ENCODE measurements around the gene SIGLEC10.

The SIGLEC10 gene

DNA sequence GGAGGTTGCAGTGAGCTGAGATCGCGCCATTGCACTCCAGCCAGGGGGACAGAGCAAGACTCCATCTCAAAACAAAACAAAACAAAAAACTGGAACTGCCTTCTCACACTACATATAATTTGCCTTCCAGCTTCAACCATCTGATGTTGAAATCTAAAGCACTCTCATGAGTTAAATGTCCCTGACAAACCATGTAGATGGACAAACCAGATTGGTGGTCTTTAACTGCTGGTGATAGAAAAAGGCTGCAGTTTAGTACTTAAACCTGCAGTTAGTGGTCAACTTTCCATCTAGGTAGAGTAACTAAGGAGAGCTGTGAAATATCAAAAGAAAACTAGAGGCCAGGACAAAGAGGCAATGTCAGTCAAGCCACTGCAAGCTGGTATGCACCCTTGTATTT lies 21.3 kb downstream of the SIGLEC10 start:
- no peak for DNase-seq (ENCODE audit: low read depth in 2 of 2)

DNA sequence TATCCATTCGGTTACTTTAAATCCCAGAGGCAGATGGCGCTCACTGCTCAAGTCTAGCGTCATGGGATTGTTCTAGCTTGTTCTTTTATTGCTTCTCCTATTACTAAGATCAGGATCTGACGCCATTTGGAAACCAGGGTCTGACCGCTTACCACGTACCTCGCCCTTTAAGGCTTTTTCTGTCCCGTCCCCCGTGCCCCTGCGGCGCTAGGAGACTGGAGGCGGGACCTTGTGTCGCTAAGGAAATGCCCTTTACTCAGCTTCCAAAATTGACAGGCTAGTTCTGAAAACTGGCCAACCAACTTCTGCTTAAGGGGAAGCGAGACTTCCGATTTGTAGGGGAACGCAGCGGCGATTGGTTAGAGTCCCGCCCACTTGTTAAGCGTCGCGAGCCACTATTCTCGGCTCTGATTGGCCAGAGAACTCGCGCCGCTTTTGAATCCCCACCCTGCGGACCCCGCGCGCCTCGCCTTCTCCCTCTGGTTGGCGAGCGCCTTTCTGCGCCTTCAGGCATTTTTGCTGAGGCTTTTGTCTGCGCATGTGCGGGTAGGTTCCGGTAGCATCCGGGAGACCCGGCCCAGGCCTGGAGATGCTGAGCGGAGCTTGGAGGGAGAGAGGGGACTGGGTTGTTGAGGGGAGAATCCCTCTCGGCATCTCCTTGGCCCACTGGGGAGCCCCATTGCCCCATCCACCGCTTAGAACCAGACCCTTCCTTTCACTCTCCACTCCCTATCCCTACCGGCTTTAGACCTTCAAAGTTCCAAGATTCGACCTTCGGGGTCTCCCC lies 23.2 kb downstream of the SIGLEC10 start:
- DNase-seq (ENCODE audit: low read depth in 2 of 2) = peak; percentile 74 to 76

DNA sequence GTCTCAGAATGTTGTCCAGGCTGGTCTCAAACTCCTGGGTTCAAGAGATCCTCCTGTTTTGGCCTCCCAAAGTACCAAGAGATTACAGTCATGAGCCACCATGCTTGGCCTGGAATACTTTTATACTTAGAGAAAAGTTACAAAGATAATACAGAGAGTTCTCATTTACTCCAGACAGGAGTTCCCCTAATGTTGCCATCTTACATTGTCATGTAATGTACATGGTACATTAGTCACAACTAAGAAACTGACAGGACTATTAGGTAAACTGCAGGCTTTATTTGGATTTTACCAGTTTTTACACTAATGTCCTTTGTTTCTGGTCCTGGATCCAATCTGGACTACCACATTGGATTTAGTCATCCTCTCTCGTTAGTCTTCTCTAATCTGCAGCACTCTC lies 24.7 kb downstream of the SIGLEC10 start:
- DNase-seq (ENCODE audit: low read depth in 2 of 2) = no peak

DNA sequence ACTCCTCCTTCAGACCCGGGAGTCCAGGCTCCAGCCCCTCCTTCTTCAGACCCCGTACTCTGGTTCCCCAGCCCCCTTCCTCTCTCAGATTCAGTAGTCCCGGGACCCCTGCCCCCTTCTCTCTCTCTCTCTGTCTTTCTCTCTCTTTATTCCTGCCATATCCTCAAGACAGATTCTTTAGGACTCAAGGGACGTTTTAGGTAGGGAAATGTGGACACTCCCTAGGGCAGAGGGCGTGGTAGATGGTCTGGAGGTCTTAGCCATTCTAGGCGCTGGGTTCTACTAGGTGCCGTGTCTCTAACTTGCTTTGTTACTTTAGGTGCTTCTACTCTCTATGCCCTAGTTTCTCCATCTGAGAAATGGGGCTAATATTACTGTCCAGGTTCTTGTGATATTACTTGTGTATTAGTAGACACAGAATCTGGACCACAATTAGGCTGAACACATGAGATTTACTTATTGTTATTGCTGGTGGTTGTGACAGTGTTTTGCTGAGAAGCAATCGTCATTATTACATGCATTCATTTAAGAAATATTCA lies 26.3 kb downstream of the SIGLEC10 start:
- DNase-seq (ENCODE audit: low read depth in 2 of 2) = no peak

DNA sequence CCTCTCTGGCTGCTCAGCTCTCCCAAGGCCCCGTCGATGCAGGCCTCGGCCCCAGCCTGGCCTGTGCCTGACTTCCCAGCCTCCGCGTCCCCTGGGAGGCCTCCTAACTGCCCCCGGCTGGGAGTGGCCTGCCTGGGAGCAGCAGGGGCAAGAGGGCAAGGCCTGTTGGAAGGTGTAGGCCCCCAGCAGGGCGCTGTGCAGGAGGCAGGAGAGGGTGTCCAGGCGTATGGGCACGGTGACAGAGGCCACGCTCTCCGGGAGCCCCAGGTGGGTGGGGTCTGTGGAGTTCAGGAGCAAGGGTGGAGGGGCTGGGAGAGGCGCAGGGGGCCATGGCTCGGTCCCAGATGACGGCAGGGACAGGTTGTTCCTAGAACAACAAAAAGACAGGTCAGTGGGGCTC lies 28.3 kb downstream of the SIGLEC10 start:
- DNase-seq (ENCODE audit: low read depth in 2 of 2) = no peak

DNA sequence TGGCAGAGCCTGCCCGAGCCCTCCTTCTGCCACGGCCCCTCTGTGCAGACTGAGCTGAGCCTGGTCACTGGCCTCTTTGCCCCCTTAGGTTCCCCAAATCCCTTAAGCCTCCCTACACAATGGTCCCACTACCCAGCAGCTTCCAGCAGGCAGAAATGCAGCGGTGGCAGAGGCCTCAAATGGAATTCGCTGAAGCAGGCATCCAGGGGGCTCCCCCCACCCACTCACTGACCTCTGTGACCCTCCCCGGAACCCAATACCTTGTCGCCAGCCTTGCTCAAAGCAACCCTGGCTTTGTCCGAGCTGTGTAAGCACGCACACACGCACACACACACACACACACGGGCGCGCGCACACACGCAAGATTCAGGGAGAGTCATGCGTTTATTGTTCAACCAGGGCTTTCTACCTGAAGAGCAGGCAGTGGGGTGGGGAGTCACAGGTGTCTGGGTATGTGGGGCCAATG lies 29.5 kb downstream of the SIGLEC10 start, which contains the start of gene LIM2:
Gene LIM2 (minus strand): TSS at position 51 of the 466 bp plus-strand sequence. CDS start 531 bp downstream, outside the sequence.
- no peak for DNase-seq (ENCODE audit: low read depth in 2 of 2)

DNA sequence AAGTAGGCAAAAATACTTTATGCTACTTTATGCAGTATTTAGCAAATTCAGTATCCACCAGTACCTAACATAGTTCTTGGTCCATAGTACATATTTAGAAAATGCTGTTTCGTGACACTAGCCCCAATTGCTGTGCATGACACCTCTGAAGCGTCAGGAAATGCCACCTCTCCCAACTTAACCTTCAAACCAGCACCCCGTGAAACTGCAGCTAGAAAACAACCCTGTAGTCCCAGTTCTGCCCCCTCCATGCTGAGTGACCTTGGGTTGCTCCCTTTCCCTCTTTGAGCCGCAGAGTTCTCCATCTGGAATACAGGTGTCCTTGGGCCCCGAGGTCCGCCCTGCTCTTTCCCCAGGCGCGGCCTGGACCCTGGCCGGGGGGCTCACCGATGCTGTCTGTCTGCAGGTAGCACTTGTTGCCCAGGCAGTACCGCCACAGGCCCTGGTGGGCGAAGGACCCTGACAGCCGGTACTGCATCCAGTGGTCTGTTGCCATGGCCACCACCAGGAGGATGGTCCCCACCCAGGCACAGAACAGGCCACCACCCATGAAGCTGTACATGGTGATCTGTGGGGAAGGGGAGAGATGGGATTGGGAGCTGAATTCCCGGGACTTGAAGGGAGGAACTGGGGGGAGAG lies 30.4 kb downstream of the SIGLEC10 start:
- no peak for DNase-seq (ENCODE audit: low read depth in 2 of 2)

DNA sequence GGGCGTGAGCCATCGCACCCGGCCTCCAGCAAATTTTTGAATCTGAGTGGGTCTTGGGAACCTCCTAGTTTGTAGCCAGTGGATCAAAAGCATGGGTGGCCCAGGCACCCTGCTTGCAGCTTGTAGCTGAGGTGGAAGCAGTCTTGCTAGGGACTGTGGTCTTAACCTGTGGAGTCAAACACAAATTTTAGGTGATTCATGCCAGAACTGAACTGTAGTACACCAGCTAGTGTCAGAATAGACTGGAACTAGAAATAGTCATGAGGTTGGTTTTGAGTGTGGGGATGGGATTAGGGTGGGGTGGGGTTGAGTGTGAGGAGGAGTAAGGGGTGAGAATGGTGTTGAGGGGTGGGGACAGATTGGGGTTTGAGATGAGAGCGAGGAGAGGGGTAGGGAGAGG lies 35.4 kb downstream of the SIGLEC10 start:
- no peak for DNase-seq (ENCODE audit: low read depth in 2 of 2)

DNA sequence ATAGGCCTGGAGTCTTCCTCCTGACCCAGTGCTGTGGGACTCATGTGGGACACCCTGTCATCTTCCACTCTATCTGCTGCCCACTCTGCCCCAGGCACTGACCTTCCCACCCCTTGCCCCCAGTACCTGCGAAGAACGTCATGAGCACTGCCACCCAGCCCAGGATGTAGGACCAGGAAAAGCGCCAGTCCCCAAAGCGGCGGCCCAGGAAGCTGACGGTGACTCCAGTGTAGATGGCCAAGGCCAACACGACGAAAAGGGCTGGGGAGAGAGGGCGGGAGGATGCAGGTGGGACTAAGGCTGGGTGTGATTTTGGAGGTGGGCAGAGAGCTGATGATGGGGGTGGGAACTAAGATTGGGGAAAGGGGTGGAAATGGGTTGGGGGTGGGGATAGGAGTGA lies 37.1 kb downstream of the SIGLEC10 start:
- no peak for DNase-seq (ENCODE audit: low read depth in 2 of 2)

DNA sequence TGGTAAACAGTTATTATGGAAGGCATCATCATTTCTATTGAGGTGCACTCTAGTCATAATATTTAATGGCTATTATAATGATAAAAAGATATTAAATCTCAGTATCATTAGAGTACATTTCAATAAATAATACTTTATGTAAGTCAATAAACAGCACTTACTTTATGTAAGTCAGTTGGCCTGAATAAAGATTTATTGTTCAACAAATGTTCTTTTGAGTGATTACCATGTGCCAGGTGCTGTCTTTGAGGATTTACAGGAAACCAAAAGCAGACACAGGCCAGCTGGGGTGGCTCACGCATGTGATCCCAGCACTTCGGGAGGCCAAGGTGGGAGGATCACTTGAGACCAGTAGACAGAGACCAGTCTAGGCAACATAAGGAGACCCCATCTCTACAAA lies 40.0 kb downstream of the SIGLEC10 start:
- DNase-seq (ENCODE audit: low read depth in 2 of 2) = no peak

DNA sequence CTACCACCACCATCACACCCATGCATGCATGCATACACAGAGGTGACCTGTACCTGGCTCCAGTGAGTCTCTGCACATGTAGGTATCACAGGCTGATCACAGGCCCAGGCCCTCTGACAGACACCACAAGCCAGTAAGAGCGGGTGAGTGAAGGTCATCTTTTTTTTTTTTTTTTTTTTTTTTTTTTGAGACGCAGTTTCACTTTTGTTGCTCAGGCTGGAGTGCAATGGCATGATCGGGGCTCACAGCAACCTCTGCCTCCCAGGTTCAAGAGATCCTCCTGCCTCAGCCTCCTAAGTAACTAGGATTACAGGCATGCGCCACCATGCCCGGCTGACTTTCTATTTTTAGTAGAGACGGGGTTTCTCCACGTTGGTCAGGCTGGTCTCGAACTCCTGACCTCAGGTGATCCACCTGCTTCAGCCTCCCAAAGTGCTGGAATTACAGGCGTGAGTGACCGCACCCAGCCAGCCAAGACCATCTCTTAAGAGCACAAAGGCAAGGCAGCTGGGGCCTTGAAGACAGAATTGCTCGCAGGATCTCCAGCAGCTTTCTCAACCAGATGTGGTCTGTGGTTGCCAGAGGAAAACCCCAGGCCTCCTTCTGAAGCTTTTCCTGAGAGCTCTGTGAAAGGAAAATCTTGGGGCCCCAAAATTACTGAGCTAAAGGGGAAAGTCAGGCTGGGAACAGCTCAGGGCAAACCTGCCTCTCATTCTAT lies 41.8 kb downstream of the SIGLEC10 start:
- no peak for DNase-seq (ENCODE audit: low read depth in 2 of 2)

DNA sequence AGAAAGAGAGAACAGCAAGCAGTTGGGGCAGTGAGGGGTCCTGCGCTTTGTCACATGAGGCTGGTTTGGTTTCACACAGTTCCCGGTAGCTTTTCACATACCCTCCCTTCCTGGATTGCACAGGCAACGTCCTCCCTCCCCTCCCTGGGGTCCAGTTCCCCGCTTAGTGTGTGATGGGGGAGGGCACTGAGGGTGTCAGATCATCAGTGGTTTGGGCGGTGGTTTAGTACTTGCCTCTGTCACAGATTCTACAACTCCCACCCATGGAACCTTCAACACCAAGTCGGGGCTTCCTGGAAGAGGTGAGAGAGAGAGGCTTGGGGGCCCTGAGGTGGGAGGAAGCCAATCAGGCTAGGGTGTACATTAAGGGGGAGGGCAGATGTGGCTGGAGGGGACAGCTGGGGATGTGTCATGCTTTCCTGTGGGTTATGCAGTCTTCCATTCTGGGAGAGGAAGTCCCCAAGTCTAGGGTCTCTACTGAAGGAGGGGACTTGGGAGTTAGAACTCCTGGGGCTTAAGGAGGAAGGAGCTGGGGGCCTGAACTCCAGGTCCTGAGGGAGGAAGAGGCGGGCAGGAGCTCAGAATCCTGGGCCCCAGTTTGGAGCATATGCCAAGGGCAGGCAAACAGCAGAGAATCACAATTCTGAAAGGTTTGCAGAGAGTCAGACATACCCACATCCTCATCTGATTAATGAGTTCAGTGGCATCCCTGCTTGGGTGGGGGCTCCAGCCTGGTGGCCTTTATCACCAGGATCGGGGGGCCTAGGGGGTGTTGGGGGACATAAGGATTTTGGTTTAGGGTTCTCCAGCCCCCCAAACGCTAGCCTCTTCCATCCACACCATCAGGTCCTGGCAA lies 44.6 kb downstream of the SIGLEC10 start, which contains the start of gene NKG7:
Gene NKG7 (minus strand): TSS at position 6 of the 856 bp plus-strand sequence. CDS start 119 bp downstream, outside the sequence.
- DNase-seq (ENCODE audit: low read depth in 2 of 2) = peak; percentile 42 to 58

DNA sequence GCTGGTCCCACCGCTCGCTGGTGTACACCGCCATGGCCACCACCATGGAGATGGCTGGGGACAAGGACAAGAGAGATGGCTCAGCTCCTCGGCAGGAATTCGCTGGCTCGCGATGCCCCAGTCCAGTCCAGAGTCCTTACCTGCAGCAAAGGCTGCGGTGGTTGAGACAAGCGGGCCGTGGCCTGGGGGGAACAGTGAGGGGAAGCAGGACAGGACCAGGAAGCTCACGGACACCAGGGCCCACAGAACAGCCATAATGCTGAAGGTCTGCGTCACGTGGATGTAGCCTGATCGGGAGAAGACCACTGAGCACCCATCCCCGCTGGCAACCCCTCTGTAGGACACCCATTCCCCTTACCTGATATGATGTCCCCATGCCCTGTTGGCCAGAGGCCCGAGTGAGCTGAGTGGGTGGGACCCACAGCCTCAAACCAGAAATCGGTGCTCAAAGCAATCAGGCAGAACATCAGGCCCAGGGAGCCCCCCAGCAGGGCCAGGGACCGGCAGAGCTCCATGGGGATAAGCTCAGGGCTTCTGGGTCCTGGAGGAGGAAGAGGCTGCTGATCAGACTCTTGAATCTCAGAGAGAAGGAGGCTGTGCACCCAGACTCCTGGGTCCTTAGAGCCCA lies 45.3 kb downstream of the SIGLEC10 start:
- DNase-seq (ENCODE audit: low read depth in 2 of 2) = no peak

DNA sequence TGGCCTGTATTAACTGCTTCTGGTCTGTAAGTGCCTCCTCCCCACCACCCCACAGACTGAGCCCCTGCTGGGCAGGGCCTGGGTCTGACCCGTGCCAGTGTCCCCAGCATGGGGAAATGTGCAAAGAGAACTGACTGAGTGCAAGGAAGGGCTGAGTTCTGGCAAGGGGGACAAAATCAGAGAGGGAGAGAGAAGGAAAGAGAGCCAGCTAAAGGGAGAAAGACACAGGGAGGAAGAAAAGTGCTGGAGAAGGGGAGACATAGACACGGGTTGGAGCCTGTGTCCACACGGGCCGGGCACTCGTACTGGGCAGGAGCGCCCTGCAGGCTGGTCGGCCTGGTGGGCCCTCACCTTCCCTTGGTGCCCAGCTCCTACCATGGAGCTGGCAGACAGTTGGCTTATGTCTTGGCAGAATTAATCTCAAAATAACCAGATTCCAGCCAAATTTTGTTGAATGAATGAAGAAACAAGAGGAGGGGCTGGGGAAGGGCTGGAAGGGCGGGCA lies 46.2 kb downstream of the SIGLEC10 start:
- no peak for DNase-seq (ENCODE audit: low read depth in 2 of 2)

DNA sequence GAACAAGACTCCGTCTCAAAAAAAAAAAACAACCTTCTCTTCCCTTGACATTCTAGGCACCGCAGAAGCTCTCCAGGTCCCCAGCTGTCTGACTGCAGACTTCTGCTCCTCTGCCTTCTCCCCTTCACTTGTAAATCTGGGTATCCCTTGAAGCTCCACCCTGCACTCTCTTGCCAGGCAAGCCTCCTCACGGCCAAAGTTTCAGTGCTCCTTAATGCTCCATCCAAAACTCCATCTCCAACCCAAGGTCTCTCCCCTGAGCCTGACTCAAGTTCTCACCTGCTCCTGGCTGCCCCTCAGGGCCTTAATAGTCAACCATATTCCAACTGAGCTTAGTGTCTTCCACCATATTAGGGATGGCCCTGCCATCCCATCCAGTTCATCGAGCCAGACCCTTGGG lies 47.2 kb downstream of the SIGLEC10 start:
- DNase-seq (ENCODE audit: low read depth in 2 of 2) = no peak

DNA sequence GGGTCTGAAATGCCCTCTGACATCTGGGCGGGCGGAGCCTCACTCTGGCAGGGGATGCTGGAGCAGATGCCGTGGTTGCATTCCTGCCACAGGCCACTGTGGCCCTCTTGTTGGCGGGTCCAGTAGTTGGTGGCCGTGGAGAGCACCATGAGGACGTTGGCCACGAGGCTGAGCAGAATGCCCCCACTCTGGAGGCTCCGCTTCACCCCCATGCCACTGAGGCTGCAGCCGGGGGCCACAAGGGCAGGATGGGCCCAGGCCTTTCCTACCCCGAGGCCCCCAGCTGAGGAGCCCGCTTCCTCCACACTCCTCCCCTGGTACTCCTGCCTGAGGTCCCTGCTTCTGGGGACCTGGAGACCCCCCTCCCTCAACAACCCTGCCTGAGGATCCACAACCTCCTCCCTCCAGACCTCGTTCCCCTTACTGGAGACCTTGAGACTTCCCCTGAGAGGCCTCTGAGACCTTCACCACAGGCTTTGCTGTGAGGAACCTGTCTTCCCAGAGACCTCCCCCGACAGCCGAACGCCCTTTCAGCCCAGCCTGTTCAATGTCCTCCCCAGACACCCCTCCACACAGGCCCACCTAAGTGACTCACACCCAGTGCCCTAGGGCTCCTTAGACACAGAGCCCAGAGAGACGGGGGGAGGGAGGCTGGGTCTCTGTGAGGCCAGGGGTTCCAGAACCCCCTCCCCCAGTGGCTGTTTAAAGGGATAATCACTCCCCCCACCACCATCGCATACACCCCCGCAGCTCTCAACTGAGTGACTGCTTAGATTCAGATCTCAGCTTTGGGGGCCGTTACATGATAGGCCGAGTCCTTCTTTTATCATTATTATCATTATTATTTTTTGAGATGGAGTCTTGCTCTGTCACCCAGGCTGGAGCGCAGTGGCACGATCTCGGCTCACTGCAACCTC lies 48.8 kb downstream of the SIGLEC10 start, which contains the start of gene CLDND2:
Gene CLDND2 (minus strand): TSS at position 638 of the 917 bp plus-strand sequence. CDS start 426 bp downstream, at position 212.
- DNase-seq (ENCODE audit: low read depth in 2 of 2) = no peak

DNA sequence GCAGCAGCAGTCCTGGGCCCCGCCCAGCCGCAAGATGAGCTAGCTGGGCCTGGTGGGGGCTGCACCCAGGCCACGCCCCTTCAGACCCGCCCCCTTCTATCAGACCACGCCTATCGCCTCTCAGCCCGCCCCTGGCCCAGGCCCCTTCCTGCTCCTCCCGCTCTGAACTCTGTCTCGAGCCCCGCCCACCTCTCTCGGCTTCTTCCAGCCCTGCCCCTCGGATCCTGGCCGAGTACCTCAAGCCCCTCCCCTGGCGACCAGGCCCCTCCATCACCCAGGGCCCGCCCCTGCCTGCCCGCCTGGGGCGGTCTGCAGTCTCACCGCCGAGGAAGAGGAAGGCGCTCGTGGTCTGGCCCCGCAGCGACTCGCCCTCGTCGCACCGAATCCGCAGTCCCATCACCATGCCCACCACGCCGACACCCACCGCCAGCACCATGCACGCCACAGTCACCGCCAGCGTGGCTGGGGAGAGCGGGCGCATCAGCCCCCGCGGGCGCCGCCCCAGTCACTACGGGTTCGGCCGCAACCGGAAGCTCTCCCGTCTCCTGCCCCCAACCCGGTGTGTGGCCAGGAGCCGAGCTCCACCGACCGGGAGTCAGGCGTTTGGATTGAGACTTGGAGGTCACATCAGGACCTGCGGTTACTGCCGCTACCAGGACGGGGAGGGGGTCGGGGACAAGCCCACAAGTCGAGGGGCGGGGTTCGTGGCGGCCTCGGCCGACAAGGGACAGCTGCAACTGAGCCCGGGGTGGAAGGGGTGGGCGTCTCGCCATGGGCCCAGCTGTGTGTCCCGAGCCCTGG lies 49.7 kb downstream of the SIGLEC10 start:
- DNase-seq (ENCODE audit: low read depth in 2 of 2) = peak; percentile 97 to 98

DNA sequence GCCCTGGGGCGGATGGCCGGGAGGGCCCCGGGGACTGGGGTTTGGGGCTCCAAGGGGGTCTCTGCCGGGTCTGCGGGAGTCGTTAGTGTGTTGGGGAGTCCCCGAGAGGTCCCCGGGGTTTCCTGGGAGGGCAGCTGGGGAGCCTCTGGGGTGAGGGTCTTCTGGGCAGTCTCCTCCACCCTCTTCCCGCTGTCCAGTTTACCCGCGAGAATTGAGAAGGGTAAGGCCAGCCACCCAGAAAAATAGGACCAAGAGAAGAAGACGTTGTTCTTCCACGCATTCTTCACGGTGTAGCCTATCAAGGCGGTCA lies 50.2 kb downstream of the SIGLEC10 start:
- DNase-seq (ENCODE audit: low read depth in 2 of 2) = no peak

All from stimulated activated CD4-positive, alpha-beta T cell treated with anti-CD3 and anti-CD28 coated beads, Interleukin-1b, Interleukin-23, amount 100 ng/mL, for 4 hours (primary cell).